Stimulated activated naive CD8-positive, alpha-beta T cell treated with anti-CD3 and anti-CD28 coated beads, Interleukin-15, amount 100 ng/mL, for 72 hours (primary cell): ENCODE results near the gene P2RY12.

Experiments
- ATAC-seq: fragments of 150-1000 bp; cut with Tn5 transposase; 2 replicates; pipeline ENCODE4 v1.10.0; 2021; ENCODE audit warnings: mild to moderate bottlenecking, moderate library complexity
- DNase-seq, 2 donors: peaks; one replicate each; pipeline ENCODE4 v3.0.0; 2021 to 2022
- H3K27ac Mint-ChIP-seq, 2 donors: one replicate each; pipeline ENCODE4 v1.8.0; 2022; ENCODE audit warnings: mild to moderate bottlenecking in 2 of 2, mixed read lengths in 2 of 2, moderate library complexity in 2 of 2
- H3K27me3 Mint-ChIP-seq: one replicate; pipeline ENCODE4 v1.8.0; 2022; ENCODE audit warnings: mixed read lengths
- H3K4me1 Mint-ChIP-seq: one replicate; pipeline ENCODE4 v1.8.0; 2022; ENCODE audit warnings: mild to moderate bottlenecking, mixed read lengths
- H3K4me3 Mint-ChIP-seq, 2 donors: one replicate each; pipeline ENCODE4 v1.8.0; 2022; ENCODE audit warnings: mild to moderate bottlenecking in 2 of 2, mixed read lengths in 2 of 2, moderate library complexity in 1 of 2
- H3K9me3 Mint-ChIP-seq, 2 donors: one replicate each; pipeline ENCODE4 v1.8.0; 2022; ENCODE audit warnings: mixed read lengths in 2 of 2

Gene P2RY12

GRCh38 chr3:151377768-151378385 is 6.7 kb downstream of the P2RY12 start:
- no peak overlapping the region for H3K27ac Mint-ChIP-seq
- no peak for ATAC-seq
- no peak overlapping the region for H3K4me3 Mint-ChIP-seq

GRCh38 chr3:151372063-151372820 is 12.3 kb downstream of the P2RY12 start:
- DNase-seq: no peak

More at GRCh38 chr3:151377768-151378385, 6.7 kb downstream of the P2RY12 start:
- Mint-ChIP-seq H3K27me3 (no peaks in the 10 kb centered on the region), H3K4me1 (no peaks in the 10 kb centered on the region), H3K9me3 (no peaks in the 10 kb centered on the region)
- no peak for DNase-seq

GRCh38 chr3:151371526-151371925 is 13.0 kb downstream of the P2RY12 start:
- Mint-ChIP-seq H3K27ac (no peak overlapping the region), H3K27me3 (no peaks in the 10 kb centered on the region)
- ATAC-seq: no peak

More at GRCh38 chr3:151372063-151372820, 12.3 kb downstream of the P2RY12 start:
- no peak for ATAC-seq
- Mint-ChIP-seq H3K9me3 (no peaks in the 10 kb centered on the region), H3K4me3 (no peak overlapping the region), H3K4me1 (no peaks in the 10 kb centered on the region), H3K27me3 (no peaks in the 10 kb centered on the region), H3K27ac (no peak overlapping the region)

GRCh38 chr3:151367448-151367847 is 17.1 kb downstream of the P2RY12 start:
- H3K27ac Mint-ChIP-seq: no peak overlapping the region
- no peaks in the 10 kb centered on the region for H3K27me3 Mint-ChIP-seq
- no peaks in the 10 kb centered on the region for H3K9me3 Mint-ChIP-seq
- no peaks in the 10 kb centered on the region for H3K4me1 Mint-ChIP-seq
- ATAC-seq (no peak), DNase-seq (no peak)
- no peak overlapping the region for H3K4me3 Mint-ChIP-seq

More at GRCh38 chr3:151371526-151371925, 13.0 kb downstream of the P2RY12 start:
- Mint-ChIP-seq H3K4me1 (no peaks in the 10 kb centered on the region), H3K9me3 (no peaks in the 10 kb centered on the region), H3K4me3 (no peak overlapping the region)
- DNase-seq: no peak

- Mint-ChIP-seq H3K9me3 (no peaks in the 10 kb centered on the region), H3K4me1 (no peaks in the 10 kb centered on the region), H3K27ac (no peak overlapping the region), H3K27me3 (no peaks in the 10 kb centered on the region), H3K4me3 (no peak overlapping the region)
- DNase-seq (no peak), ATAC-seq (no peak)
Observed at GRCh38 chr3:151366993-151367392, 17.6 kb downstream of the P2RY12 start.

- Mint-ChIP-seq H3K4me1 (no peaks in the 10 kb centered on the region), H3K27me3 (no peaks in the 10 kb centered on the region), H3K4me3 (no peak overlapping the region), H3K9me3 (no peaks in the 10 kb centered on the region), H3K27ac (no peak overlapping the region)
- ATAC-seq (no peak), DNase-seq (no peak)
Observed at GRCh38 chr3:151362751-151363174, 21.8 kb downstream of the P2RY12 start.

- H3K27me3 Mint-ChIP-seq: no peaks in the 10 kb centered on the region
- no peaks in the 10 kb centered on the region for H3K9me3 Mint-ChIP-seq
- no peak for DNase-seq
- ATAC-seq: no peak
- H3K27ac Mint-ChIP-seq: no peak overlapping the region
- no peaks in the 10 kb centered on the region for H3K4me1 Mint-ChIP-seq
- H3K4me3 Mint-ChIP-seq: no peak overlapping the region
Observed at GRCh38 chr3:151357463-151357850, 27.1 kb downstream of the P2RY12 start.

- Mint-ChIP-seq H3K27me3 (no peaks in the 10 kb centered on the region), H3K4me3 (no peak overlapping the region), H3K27ac (no peak overlapping the region), H3K4me1 (peaks cover 5% of the 10 kb centered on the region), H3K9me3 (no peaks in the 10 kb centered on the region)
- ATAC-seq: no peak
- DNase-seq: no peak
Observed at GRCh38 chr3:151356794-151357462, 27.6 kb downstream of the P2RY12 start.

GRCh38 chr3:151351648-151352047 is 32.9 kb downstream of the P2RY12 start:
- Mint-ChIP-seq H3K27ac (no peak overlapping the region), H3K27me3 (peaks cover 7% of the 10 kb centered on the region), H3K9me3 (no peaks in the 10 kb centered on the region), H3K4me3 (no peak overlapping the region), H3K4me1 (peaks cover 14% of the 10 kb centered on the region)
- ATAC-seq (no peak), DNase-seq (no peak)

GRCh38 chr3:151351219-151351618 is 33.3 kb downstream of the P2RY12 start:
- Mint-ChIP-seq H3K9me3 (no peaks in the 10 kb centered on the region), H3K27me3 (peaks cover 11% of the 10 kb centered on the region), H3K4me1 (peaks cover 16% of the 10 kb centered on the region), H3K4me3 (no peak overlapping the region), H3K27ac (no peak overlapping the region)
- DNase-seq (no peak), ATAC-seq (no peak)

GRCh38 chr3:151350656-151351055 is 33.9 kb downstream of the P2RY12 start:
- ATAC-seq (no peak), DNase-seq (no peak)
- Mint-ChIP-seq H3K27ac (no peak overlapping the region), H3K4me1 (peaks cover 21% of the 10 kb centered on the region), H3K9me3 (no peaks in the 10 kb centered on the region), H3K27me3 (peaks cover 17% of the 10 kb centered on the region), H3K4me3 (no peak overlapping the region)

- ATAC-seq (no peak), DNase-seq (no peak)
- peaks cover 21% of the 10 kb centered on the region for H3K4me1 Mint-ChIP-seq
- peaks cover 25% of the 10 kb centered on the region for H3K27me3 Mint-ChIP-seq
- no peak overlapping the region for H3K27ac Mint-ChIP-seq
- no peaks in the 10 kb centered on the region for H3K9me3 Mint-ChIP-seq
- H3K4me3 Mint-ChIP-seq: no peak overlapping the region
Observed at GRCh38 chr3:151347432-151347831, 37.1 kb downstream of the P2RY12 start.

GRCh38 chr3:151346292-151346691 is 38.3 kb downstream of the P2RY12 start:
- H3K9me3 Mint-ChIP-seq: no peaks in the 10 kb centered on the region
- ATAC-seq (no peak), DNase-seq (no peak)
- H3K4me3 Mint-ChIP-seq: no peak overlapping the region
- H3K27me3 Mint-ChIP-seq: peaks cover 31% of the 10 kb centered on the region
- H3K27ac Mint-ChIP-seq: no peak overlapping the region
- H3K4me1 Mint-ChIP-seq: peaks cover 11% of the 10 kb centered on the region

GRCh38 chr3:151345859-151346258 is 38.7 kb downstream of the P2RY12 start:
- ATAC-seq: no peak
- peaks cover 31% of the 10 kb centered on the region for H3K27me3 Mint-ChIP-seq
- no peak for DNase-seq
- H3K4me3 Mint-ChIP-seq: no peak overlapping the region
- H3K4me1 Mint-ChIP-seq: peaks cover 7% of the 10 kb centered on the region
- no peak overlapping the region for H3K27ac Mint-ChIP-seq
- no peaks in the 10 kb centered on the region for H3K9me3 Mint-ChIP-seq

- H3K4me3 Mint-ChIP-seq: no peak overlapping the region
- no peak for ATAC-seq
- no peaks in the 10 kb centered on the region for H3K9me3 Mint-ChIP-seq
- peaks cover 19% of the 10 kb centered on the region for H3K27me3 Mint-ChIP-seq
- H3K4me1 Mint-ChIP-seq: peaks cover 9% of the 10 kb centered on the region
- DNase-seq: no peak
- H3K27ac Mint-ChIP-seq: no peak overlapping the region
Observed at GRCh38 chr3:151331696-151332095, 52.9 kb downstream of the P2RY12 start.

GRCh38 chr3:151330899-151331298 is 53.7 kb downstream of the P2RY12 start:
- DNase-seq (no peak), ATAC-seq (no peak)
- H3K4me3 Mint-ChIP-seq: no peak overlapping the region
- peaks cover 26% of the 10 kb centered on the region for H3K27me3 Mint-ChIP-seq
- H3K9me3 Mint-ChIP-seq: no peaks in the 10 kb centered on the region
- peaks cover 9% of the 10 kb centered on the region for H3K4me1 Mint-ChIP-seq
- H3K27ac Mint-ChIP-seq: no peak overlapping the region
